Measurements from ENCODE around the gene GRAMD4. TPM values are rescaled to one million over a fixed set of nuclear protein-coding genes. Genes with fewer than 3 reads are reported as not detected.

Gene GRAMD4
- total RNA-seq, 4 donors from 2014 or later, result 5.6 to 37.0 (median 15.2) TPM

DNA sequence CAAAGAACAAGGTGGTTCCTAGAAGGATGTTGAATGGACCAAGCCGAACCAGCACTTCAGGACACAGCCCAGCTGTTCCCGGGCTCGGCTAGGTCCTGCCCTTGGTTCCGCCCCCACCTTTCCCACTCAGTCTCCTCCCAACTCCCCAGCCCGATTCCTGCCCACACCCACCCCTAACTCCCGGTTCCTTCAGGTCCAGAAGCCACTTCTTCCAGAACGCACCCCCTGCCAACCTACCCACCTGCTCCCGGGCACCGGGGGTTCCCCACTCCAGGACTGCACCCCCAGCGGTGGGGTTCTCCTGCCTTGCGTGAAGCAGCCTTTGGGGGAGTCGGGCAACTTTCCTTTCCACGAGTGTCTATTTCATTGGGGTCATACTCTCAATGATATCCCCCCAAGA lies 87.1 kb downstream of the GRAMD4 start:
- no peak for DNase-seq
- Histone ChIP-seq H3K4me3 (no peak overlapping the region), H3K36me3 (no peaks in the 10 kb centered on the region), H3K27ac (no peak overlapping the region), H3K27me3 (no peaks in the 10 kb centered on the region), H3K9me3 (no peaks in the 10 kb centered on the region), H3K4me1 (no peaks in the 10 kb centered on the region)
- intact Hi-C loops (cut with DNase I; ENCODE audit: low total_unique reads), result no loop called here
- TF ChIP-seq CTCF (IDR thresholded peaks at IDR 0.05), result no peak
- no peak for TF ChIP-seq POLR2A (IDR thresholded peaks at IDR 0.05)

DNA sequence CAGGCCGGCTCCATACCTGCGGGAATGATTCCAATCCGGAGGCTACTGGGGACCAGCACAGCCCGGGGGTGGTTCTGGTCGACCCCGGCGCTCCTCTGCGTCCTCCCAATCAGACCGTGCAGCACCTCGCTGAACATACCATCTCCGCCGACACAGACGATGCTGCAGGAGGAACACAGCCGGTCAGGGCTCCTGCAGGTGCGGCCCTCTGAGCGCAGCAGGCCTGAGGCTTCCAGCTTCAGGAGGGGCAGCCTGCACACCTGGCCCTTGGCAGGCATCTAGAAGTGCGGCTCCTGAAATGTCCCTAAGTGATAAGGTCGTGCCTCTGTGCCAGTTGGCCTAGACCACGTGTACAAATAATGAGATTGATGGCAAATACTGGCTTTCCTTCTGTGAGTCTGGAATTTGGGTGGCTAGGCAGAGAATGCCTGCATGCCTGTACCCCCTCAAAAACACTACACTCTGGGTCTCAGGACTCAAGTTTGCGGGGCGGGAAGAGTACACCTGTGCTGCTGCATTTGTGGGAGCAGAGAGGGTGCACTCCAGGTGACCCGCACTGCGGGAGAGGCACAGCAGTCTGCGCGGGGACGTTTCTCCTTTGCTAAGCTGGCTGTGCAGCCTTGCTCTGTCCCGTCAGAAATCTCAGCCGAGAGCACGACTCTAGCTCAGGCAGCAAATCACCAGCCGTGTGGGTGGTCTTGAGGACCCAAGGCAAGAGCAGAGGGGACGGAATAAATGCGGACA lies 87.8 kb downstream of the GRAMD4 start:
- no peaks in the 10 kb centered on the region for H3K4me1 ChIP-seq
- intact Hi-C loops (cut with DNase I; ENCODE audit: low total_unique reads), result no loop called here
- H3K27me3 ChIP-seq, result no peaks in the 10 kb centered on the region
- TF ChIP-seq CTCF (IDR thresholded peaks at IDR 0.05) (no peak), POLR2A (IDR thresholded peaks at IDR 0.05) (no peak)
- no peak overlapping the region for H3K27ac ChIP-seq
- no peaks in the 10 kb centered on the region for H3K9me3 ChIP-seq
- no peak for DNase-seq
- H3K4me3 ChIP-seq, result no peak overlapping the region
- no peaks in the 10 kb centered on the region for H3K36me3 ChIP-seq

- Histone ChIP-seq H3K4me1 (no peaks in the 10 kb centered on the region), H3K27ac (no peak overlapping the region), H3K27me3 (no peaks in the 10 kb centered on the region), H3K36me3 (no peaks in the 10 kb centered on the region), H3K4me3 (no peak overlapping the region), H3K9me3 (no peaks in the 10 kb centered on the region)
- no peak for DNase-seq
- intact Hi-C loops (cut with DNase I; ENCODE audit: low total_unique reads), result no loop called here
- TF ChIP-seq POLR2A (IDR thresholded peaks at IDR 0.05) (no peak), CTCF (IDR thresholded peaks at IDR 0.05) (no peak)
These were observed 88.7 kb downstream of the GRAMD4 start for GRCh38 chr22:46708766-46709330.

DNA sequence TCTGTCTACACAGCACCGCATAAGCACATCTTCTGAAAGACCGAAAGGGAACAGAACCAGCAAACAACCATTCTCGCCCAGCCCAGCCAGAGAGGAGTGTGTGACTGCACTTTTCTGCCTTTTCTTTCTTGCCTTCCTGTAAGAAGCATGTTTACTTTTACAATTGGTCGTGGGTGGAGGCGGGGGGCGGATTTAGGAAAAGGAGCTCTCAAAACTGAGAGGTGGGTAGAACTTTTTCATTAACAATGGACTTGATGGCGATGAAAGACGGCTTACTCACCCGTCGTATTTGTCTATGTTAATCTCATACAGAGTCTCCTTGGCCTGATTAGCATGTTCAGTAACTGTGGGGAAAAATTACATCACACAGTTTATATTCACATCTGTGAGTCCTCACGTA lies 90.6 kb downstream of the GRAMD4 start:
- Histone ChIP-seq H3K36me3 (no peaks in the 10 kb centered on the region), H3K27me3 (no peaks in the 10 kb centered on the region)

More for the DNA sequence above, 90.6 kb downstream of the GRAMD4 start:
- DNase-seq, result no peak
- TF ChIP-seq POLR2A (IDR thresholded peaks at IDR 0.05) (no peak), CTCF (IDR thresholded peaks at IDR 0.05) (no peak)
- intact Hi-C loops (cut with DNase I; ENCODE audit: low total_unique reads), result no loop called here
- Histone ChIP-seq H3K4me1 (no peaks in the 10 kb centered on the region), H3K9me3 (no peaks in the 10 kb centered on the region), H3K4me3 (no peak overlapping the region), H3K27ac (no peak overlapping the region)

Measured in uterus (tissue), 4 donors.